Coronary artery (tissue), 2 donors: ENCODE data around the gene VCX3B.

Experiments
- DNase-seq: peaks from one replicate; pipeline ENCODE4 v3.0.0-alpha.2; 2017; ENCODE audit warnings: low spot score
- H3K27ac ChIP-seq, 2 donors: fragments of 200-600 bp; sonication (generic); one replicate each; pipeline ENCODE4 v1.5.1; 2016 to 2019
- H3K4me3 ChIP-seq: fragments of 200-600 bp; sonication (generic); 2 replicates; pipeline ENCODE4 v1.5.1; 2016; ENCODE audit warnings: mild to moderate bottlenecking, moderate library complexity
- TF ChIP-seq, protein P1 (sequence below): fragments of 200-600 bp; sonication (generic); IDR thresholded peaks from one replicate; pipeline ENCODE4 v1.5.1; 2019; ENCODE audit warnings: antibody characterized with exemption

VCX3B gene

DNA sequence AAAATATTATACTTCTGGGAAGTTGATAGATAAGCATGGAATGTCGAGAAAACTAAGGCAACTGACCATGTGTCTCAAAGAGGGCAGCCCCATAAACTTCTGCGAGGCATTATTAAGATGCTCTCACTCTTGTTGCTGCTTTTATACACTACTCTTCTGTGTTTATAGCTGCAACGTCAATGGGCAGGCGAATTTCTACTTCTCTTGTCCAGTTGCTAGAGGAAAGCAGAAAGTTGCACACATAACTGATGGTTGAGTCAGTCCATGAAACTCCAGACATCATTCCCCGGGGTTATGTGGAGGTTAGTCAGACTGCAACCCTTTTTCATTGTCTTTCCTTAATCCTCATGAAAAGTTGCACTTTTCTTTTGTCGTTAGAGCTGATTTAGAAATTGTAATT is 39.8 kb downstream of the VCX3B start:
- Histone ChIP-seq H3K4me3 (peak overlapping the region; percentile 47), H3K27ac (peak overlapping the region in 1 of 2 donors; percentile 75)
- TF ChIP-seq, protein P1, sequence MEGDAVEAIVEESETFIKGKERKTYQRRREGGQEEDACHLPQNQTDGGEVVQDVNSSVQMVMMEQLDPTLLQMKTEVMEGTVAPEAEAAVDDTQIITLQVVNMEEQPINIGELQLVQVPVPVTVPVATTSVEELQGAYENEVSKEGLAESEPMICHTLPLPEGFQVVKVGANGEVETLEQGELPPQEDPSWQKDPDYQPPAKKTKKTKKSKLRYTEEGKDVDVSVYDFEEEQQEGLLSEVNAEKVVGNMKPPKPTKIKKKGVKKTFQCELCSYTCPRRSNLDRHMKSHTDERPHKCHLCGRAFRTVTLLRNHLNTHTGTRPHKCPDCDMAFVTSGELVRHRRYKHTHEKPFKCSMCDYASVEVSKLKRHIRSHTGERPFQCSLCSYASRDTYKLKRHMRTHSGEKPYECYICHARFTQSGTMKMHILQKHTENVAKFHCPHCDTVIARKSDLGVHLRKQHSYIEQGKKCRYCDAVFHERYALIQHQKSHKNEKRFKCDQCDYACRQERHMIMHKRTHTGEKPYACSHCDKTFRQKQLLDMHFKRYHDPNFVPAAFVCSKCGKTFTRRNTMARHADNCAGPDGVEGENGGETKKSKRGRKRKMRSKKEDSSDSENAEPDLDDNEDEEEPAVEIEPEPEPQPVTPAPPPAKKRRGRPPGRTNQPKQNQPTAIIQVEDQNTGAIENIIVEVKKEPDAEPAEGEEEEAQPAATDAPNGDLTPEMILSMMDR: no peak
- DNase-seq: no peak
